Endothelial cell of umbilical vein (primary cell): ENCODE results near the gene ZNF775. TPM values are rescaled to one million over a fixed set of nuclear protein-coding genes. Genes with fewer than 3 reads are reported as not detected.

Experiments
- BruUV-seq: library from RNA; stranded (reverse); fragments of 400-500 nt; replicated peaks from 2 replicates; lab custom pipeline; 2021; lab: Mats Ljungman, UMichigan
- CTCF ChIA-PET: fragments of 300-600, 350-600 bp; sonication (Branson Sonifier 250); formaldehyde crosslinking; loops from one replicate; lab custom pipeline; 2021; ENCODE audit warnings: antibody characterized with exemption, inconsistent platforms; lab: Charles Lee
- POLR2A ChIA-PET: fragments of 300-600, 350-600 bp; sonication (Branson Sonifier 250); formaldehyde crosslinking; loops from one replicate; lab custom pipeline; 2021; ENCODE audit warnings: antibody characterized with exemption, inconsistent platforms; lab: Charles Lee
- DNase-seq: peaks from one replicate; pipeline ENCODE4 v3.0.0-alpha.2; 2011; ENCODE audit warnings: low read depth, low spot score
- FAIRE-seq: peaks from 2 replicates; lab custom pipeline; 2011; peaks lifted over from hg19 to GRCh38; lab: Jason Lieb, UNC
- H2AFZ ChIP-seq: 2 replicates; pipeline ENCODE4 v1.6.0; 2012; ENCODE audit warnings: low read depth, low read length, control low read depth, inconsistent platforms
- H3K27ac ChIP-seq: 2 replicates; pipeline ENCODE4 v1.5.1; 2011; ENCODE audit warnings: low read depth, mild to moderate bottlenecking, control low read depth, low read length, moderate library complexity; ENCODE audit not compliant: insufficient read depth
- H3K27me3 ChIP-seq, 2 experiments: 2 replicates each; pipeline versions ENCODE4 v1.6.0 to v1.6.1; 2011; ENCODE audit warnings: low read length in 2 of 2, mixed read lengths in 1 of 2; ENCODE audit not compliant: control insufficient read depth in 2 of 2, insufficient read depth in 2 of 2
- H3K36me3 ChIP-seq, 2 experiments: 2 replicates in 1 of 2; 3 replicates in 1 of 2; pipeline ENCODE4 v1.5.1; 2011; ENCODE audit warnings: low read length in 2 of 2, mild to moderate bottlenecking in 1 of 2, moderate library complexity in 1 of 2; ENCODE audit not compliant: control insufficient read depth in 2 of 2, insufficient read depth in 2 of 2; ENCODE audit errors: extremely low read depth in 1 of 2
- H3K4me1 ChIP-seq: 3 replicates; pipeline ENCODE4 v1.5.1; 2011; ENCODE audit warnings: mild to moderate bottlenecking, low read length; ENCODE audit not compliant: control insufficient read depth, insufficient read depth; ENCODE audit errors: extremely low read depth
- H3K4me2 ChIP-seq: 2 replicates; pipeline ENCODE4 v1.6.1; 2011; ENCODE audit warnings: low read length, control low read depth, mixed read lengths; ENCODE audit not compliant: insufficient read depth
- H3K4me3 ChIP-seq, 3 experiments: fragments of 200-600 bp in 1 of 3; sonication (generic), shearing (Covaris generic) in 1 of 3; replicated peaks in 1 of 3; 2 replicates each; pipeline ENCODE4 v1.5.1; 2011 to 2016; ENCODE audit warnings: control low read depth in 3 of 3, low read length in 3 of 3, mild to moderate bottlenecking in 2 of 3, inconsistent platforms in 1 of 3, low read depth in 1 of 3, moderate library complexity in 1 of 3; ENCODE audit not compliant: insufficient read depth in 1 of 3
- H3K79me2 ChIP-seq: 2 replicates; pipeline ENCODE4 v1.6.0; 2012; ENCODE audit warnings: low read length, inconsistent platforms; ENCODE audit not compliant: control insufficient read depth, insufficient read depth
- H3K9ac ChIP-seq: replicated peaks from 2 replicates; pipeline ENCODE3; 2011; ENCODE audit warnings: low read length, control low read depth; ENCODE audit not compliant: insufficient read depth; ENCODE audit errors: extremely low read depth
- H3K9me1 ChIP-seq: replicated peaks from 3 replicates; pipeline ENCODE4 v1.6.0; 2011; ENCODE audit warnings: mild to moderate bottlenecking, low read length; ENCODE audit not compliant: control insufficient read depth, insufficient read depth; ENCODE audit errors: extremely low read depth
- H3K9me3 ChIP-seq: replicated peaks from 2 replicates; pipeline ENCODE4 v1.5.1; 2012; ENCODE audit warnings: low read length, inconsistent platforms; ENCODE audit not compliant: control insufficient read depth, insufficient read depth
- H4K20me1 ChIP-seq: replicated peaks from 2 replicates; pipeline ENCODE3; 2011; ENCODE audit warnings: mild to moderate bottlenecking, low read length; ENCODE audit not compliant: control insufficient read depth, insufficient read depth; ENCODE audit errors: extremely low read depth
- EZH2 ChIP-seq: IDR thresholded peaks from 2 replicates; pipeline ENCODE4 v1.6.1; 2012; ENCODE audit warnings: borderline replicate concordance, low read depth, mild to moderate bottlenecking, moderate library complexity, low read length, inconsistent platforms; ENCODE audit not compliant: severe bottlenecking
- MYC ChIP-seq: IDR thresholded peaks from one replicate; pipeline ENCODE4 v1.6.1; 2011; ENCODE audit warnings: mild to moderate bottlenecking, low read depth, low read length
- dilution Hi-C: fragments of 300-500 bp; cut with MboI; formaldehyde crosslinking; loops from one replicate; pipeline ENCODE4 v1.15.0; 2019; ENCODE audit warnings: low sequenced_read_pairs; ENCODE audit not compliant: extremely low pct_ligation_motif_present
- intact Hi-C: fragments of 100-400 bp; cut with micrococcal nuclease; formaldehyde crosslinking; loops from one replicate; pipeline ENCODE4 v1.10.0; 2022
- polyA plus RNA-seq, 4 experiments: library from polyadenylated mRNA; depleted of rRNA in 3 of 4; stranded (reverse) in 3 of 4; unstranded in 1 of 4; fragments of >200 nt; gene quantifications; 2 replicates each; pipeline versions ENCODE4 v1.2.1 to v1.2.3, GENCODE V29; 2011 to 2012; ENCODE audit warnings: missing spikeins in 1 of 4
- total RNA-seq: library from RNA; stranded (reverse); gene quantifications from 2 replicates; pipeline ENCODE4 v1.2.3, GENCODE V29; 2021
- TF ChIP-seq, protein P1 (sequence below), 2 donors: IDR thresholded peaks; 1 replicate in 1 of 2; 2 replicates in 1 of 2; pipeline ENCODE4 v1.5.1; 2011; ENCODE audit warnings: low read length in 2 of 2, mild to moderate bottlenecking in 2 of 2, moderate library complexity in 2 of 2, control low read depth in 1 of 2, inconsistent platforms in 1 of 2, low read depth in 1 of 2; ENCODE audit not compliant: insufficient read depth in 1 of 2; ENCODE audit errors: extremely low read depth in 1 of 2

The ZNF775 gene
- total and polyA plus RNA-seq, 2 donors (not counting 3 experiments of a cell fraction or from before 2014, with no cell fraction given), result 5.8 to 8.3 TPM

DNA sequence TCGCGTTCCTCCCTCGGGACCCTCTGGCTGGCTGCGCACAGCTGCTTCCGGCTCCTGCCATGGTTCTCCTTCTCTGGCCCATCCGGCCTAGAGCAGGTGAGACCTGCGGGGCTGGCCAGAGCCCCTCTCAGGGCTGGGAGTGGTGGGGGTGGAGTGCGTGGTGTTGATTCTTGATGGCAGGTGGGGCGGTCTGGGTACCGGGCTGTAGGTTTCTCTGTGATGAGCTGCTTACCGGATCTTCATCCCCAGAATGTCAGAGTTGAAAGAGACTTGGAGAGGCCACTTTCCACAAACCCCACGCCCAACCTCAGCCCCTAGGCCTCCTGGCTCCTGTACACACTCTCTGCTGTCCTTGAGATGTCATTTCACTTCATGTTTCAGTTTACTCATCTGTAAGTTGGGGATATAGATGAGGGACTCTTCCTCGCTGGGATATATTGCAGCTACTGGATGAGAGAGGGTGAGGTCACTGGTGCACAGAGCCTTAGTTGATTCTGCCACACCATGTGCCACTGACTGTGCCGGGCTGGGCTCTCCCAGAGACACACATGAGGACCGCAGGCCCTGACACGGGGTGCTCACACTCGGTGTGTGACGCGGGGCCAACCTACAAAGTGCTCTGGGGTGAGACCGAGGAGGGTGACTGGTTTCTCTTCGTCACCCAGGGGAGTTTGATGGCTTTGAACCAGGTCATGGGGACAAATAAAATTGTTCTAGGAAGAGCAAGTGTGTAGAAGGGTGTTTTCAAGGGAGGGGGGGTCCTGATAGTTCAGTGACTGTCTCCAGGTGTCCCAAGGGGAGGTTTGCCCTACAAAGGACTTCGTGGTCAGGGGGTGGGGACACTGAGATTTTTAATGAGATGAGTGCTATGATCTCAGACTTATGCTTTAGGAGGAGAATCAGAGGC is 29.5 kb downstream of the ZNF775 start:
- BruUV-seq, result no TSS peak
- DNase-seq, result no peak

More for the DNA sequence above, 29.5 kb downstream of the ZNF775 start:
- intact Hi-C loops (no loop called here), dilution Hi-C loops (no loop called here)
- CTCF ChIA-PET, result interaction anchor here (1.8 kb wide), 1 partner anchor 40 kb away, joined by 6 read pairs; the partner anchor contains the start of gene REPIN1
- H3K4me2 ChIP-seq, result no peak overlapping the region
- no peak overlapping the region for H2AFZ ChIP-seq
- peaks cover 15% of the 10 kb centered on the region for H3K4me1 ChIP-seq
- H3K27me3 ChIP-seq, result no peaks in the 10 kb centered on the region
- no peaks in the 10 kb centered on the region for H3K36me3 ChIP-seq
- POLR2A ChIA-PET, result no interaction called here
- H3K79me2 ChIP-seq, result no peaks in the 10 kb centered on the region
- no peak overlapping the region for H3K9ac ChIP-seq
- H3K27ac ChIP-seq, result no peak overlapping the region
- H3K9me1 ChIP-seq, result no peaks in the 10 kb centered on the region
- H4K20me1 ChIP-seq, result no peaks in the 10 kb centered on the region
- no peak for FAIRE-seq
- no peak overlapping the region for H3K4me3 ChIP-seq
- H3K9me3 ChIP-seq, result no peaks in the 10 kb centered on the region
- no peak for TF ChIP-seq EZH2
- TF ChIP-seq MYC, result no peak
- TF ChIP-seq, protein P1, sequence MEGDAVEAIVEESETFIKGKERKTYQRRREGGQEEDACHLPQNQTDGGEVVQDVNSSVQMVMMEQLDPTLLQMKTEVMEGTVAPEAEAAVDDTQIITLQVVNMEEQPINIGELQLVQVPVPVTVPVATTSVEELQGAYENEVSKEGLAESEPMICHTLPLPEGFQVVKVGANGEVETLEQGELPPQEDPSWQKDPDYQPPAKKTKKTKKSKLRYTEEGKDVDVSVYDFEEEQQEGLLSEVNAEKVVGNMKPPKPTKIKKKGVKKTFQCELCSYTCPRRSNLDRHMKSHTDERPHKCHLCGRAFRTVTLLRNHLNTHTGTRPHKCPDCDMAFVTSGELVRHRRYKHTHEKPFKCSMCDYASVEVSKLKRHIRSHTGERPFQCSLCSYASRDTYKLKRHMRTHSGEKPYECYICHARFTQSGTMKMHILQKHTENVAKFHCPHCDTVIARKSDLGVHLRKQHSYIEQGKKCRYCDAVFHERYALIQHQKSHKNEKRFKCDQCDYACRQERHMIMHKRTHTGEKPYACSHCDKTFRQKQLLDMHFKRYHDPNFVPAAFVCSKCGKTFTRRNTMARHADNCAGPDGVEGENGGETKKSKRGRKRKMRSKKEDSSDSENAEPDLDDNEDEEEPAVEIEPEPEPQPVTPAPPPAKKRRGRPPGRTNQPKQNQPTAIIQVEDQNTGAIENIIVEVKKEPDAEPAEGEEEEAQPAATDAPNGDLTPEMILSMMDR (IDR thresholded peaks at IDR 0.05; ENCODE audit: extremely low read depth in 1 of 2, insufficient read depth in 1 of 2, low read depth in 1 of 2, low read length in 2 of 2), result no peak
